Measurements from ENCODE around the gene ARL13B.

The ARL13B gene

GRCh38 chr3:94101860-94102259 is 121.9 kb downstream of the ARL13B start:
- peak; percentile 27 for DNase-seq (ENCODE audit: low read depth)

Measured in ELR (cell line).